CD4-positive, alpha-beta T cell treated with Interferon gamma for 1 hour (primary cell): Measurements from ENCODE around the gene TCTN3.

Experiments used
- DNase-seq: peaks from one replicate; pipeline ENCODE4 v3.0.0-alpha.2; 2020

Gene TCTN3

DNA sequence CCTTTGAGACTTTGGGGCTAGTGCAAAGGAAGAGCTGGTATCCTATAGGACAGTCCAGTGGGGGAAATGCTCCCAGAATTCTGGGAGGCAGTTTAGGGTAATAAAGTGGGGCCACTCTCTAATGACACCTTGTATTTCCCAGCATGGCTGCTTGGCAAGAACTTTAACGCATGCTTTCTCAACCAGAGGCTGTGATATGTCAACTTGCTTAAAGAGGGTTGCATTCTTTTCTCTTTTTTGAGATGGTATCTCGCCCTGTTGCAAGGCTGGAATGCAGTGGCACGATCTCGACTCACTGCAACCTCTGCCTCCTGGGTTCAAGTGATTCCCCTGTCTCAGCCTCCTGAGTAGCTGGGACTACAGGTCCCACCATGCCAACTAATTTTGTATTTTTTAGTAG, 75.6 kb downstream of the TCTN3 start:
- DNase-seq: no peak

GRCh38 chr10:95616446-95616845, 77.3 kb downstream of the TCTN3 start:
- no peak for DNase-seq
